GM19099 (cell line): ENCODE data around the gene ITGAV.

ENCODE experiments used
- POLR2A ChIP-seq: IDR thresholded peaks from 3 replicates; pipeline ENCODE4 v1.6.1; 2011; ENCODE audit warnings: low read depth; ENCODE audit not compliant: insufficient read length; ENCODE audit errors: extremely low read depth

The ITGAV gene

DNA sequence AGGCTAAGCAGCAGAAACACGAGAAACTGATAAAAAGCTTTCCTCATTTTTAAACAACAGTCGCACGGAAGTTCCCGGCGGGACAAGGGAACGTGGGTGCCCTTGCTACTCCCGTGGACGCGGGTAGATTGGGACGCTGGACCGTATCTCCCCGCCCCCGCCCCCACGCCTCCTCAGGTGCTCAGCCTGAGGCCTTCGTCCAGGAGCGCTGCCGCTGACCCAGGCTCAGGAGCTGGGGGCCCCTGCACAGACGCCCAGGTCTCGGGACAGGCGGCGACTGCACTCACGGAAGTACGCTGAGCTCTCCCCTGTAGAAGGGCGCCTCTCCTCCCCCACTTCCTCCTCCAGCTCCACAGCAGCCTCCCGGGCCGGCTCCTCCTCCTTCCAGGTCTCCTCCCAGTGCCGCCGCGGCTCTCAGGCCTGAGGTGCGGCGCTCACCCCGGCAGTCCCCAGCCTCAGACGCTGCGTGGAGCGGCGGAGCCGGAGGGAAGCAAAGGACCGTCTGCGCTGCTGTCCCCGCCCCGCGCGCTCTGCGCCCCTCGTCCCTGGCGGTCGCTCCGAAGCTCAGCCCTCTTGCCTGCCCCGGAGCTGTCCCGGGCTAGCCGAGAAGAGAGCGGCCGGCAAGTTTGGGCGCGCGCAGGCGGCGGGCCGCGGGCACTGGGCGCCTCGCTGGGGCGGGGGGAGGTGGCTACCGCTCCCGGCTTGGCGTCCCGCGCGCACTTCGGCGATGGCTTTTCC lies at the start of gene ITGAV:
ITGAV (plus strand) TSS at position 445 of the 738 bp plus-strand sequence; CDS start at position 728, 283 bp downstream.
- TF ChIP-seq POLR2A = peak; percentile 92

DNA sequence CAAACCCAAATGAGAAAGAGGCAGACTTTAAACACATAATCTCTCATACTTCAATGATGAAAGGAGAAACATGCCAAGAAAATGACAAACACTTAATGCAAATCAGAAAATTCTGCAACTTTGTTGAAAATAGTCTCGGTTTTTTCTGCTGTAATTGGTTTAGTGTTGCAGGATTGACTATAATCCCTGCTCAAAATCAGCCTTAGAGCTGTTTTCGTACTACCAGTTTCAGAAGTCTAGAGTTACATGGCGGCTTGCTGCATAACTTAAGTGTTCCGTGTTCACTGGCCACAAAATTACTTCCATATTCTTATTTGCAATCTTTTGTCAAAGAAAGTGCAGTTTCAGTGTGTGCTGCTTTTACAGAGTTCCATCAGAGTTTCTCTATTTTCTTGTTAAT lies 48.9 kb upstream of the ITGAV start:
- TF ChIP-seq POLR2A = no peak

DNA sequence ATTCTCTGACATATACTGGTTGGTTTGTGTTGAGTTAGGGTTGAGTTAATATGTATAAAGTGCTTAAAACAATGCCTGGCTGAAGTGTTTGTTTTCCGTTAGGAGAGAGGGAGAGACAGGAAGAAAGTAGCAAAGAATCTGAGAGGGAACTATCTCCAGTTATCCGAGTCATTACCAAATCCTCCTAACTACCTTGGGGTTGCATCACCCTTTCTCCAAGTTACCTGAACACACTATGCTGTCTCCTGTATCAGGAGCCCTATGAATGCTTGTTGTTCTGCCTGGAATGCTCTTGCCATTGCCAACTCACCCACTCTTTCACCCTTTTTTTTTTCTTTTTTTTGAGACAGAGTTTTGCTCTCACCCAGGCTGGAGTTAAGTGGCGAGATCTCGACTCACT lies 47.9 kb upstream of the ITGAV start:
- TF ChIP-seq POLR2A = no peak

DNA sequence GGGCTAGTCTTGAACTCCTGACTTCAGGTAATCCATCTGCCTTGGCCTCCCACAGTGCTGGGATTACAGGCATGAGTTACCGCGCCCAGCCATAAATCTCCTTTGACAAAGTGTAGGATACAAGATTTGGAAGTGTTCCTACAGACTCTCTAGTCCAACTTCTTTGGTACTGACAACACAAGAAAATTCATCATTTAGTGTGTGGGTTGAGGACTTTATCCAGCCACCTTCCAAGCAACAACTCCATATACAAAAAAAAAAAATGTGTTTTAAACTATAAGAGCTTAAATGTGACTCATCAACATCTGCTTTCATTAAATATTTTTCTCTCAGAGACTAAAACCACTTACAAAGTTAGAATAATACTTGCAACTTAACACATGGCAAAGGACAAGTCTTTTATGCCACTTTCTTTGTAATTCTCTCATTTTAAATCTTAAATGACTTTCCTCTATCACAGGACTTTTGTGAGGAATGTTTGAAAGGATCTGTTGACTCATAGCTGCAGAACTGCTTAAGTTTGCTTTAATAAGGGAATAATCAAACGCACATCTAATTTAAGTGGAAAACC lies 46.2 kb upstream of the ITGAV start:
- TF ChIP-seq POLR2A = no peak

DNA sequence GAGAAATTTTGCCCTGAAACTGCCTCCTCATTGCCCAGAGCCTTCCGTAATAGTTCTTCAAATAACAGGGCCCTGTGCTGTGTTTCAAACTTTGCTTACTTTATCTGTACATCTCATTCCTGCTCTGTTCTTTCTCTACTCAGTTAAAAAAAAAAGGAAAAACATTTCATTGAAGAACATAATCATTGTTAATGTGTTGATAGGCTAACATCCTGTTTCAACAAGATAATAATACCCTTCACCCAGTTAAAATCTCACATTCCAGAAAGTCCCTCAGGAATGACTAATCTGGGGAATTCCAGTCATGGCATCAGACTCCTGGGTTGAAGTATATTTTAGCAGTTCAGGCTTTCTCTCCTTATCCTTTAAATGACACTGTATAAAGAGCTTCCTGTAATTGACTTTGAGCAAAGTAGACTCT lies 45.6 kb upstream of the ITGAV start:
- TF ChIP-seq POLR2A = no peak

DNA sequence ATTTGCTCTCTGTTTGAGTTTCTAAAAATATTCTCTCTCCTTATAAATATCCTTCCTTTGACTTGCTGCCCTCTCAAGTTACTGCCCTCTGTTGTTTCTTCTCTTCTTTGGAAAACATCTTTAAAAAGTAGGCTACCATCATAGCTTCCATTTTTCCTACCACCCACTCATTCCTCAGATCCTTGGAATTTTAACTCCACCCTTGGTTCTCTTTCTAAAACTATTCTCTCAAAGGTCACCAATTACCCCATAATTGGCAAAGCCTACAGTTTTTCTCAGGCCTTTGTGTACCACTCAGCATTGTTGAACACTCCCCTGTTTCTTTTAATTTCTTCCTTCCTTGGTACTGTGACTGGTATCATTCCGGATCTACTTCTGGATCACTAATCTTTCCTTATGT lies 43.0 kb upstream of the ITGAV start:
- TF ChIP-seq POLR2A = no peak

DNA sequence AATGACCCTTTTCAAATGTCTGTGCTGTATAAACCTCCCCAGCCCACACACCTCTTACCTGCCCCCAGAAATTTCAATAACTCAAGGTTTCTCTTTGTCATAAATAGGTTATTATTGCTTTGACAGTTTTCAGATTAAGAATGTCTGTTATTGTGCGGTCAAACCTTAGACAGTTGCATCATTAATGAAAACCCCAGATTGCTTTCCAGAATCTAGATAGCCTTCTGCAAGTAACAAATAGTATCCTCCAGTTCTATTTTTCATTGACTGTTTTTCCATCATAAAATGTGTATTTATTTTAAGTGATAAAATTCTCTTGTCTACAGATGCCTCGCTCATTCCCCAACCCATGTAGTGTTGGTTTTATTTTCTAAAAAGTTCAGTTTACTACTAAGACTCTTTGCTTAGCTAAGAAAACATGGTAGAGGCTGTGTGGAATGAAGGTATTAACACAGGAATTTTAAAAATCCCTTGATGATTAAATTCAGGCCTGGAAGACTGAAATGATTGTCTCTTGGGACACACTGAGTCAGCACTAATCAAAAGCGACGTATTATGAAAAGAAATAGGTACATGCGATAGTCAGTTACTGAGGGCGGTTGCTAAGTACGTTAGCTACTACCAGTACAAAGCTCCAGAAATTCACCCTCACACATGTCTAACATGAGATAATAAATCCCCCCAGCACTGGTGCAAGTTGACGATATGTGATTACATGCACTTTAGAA lies 38.4 kb upstream of the ITGAV start:
- no peak for TF ChIP-seq POLR2A

DNA sequence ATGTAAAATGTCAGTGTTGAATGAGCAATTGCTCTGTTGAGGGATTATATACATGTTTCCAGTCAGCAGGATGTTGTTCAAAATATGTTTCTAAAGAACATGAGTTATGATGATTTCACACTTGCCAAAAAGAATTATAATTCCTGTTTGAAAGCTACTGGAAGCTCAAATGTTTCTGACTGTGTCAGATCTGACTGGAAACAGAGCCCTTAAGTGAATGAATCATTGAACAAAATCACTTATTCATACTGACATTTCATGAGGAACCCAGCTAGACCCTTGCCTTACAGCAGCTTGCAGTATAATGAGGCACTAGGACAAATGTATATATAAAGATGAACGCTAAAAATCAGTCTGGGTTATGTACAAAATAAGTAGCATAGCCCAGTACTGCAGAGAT lies 35.4 kb upstream of the ITGAV start:
- TF ChIP-seq POLR2A = no peak

DNA sequence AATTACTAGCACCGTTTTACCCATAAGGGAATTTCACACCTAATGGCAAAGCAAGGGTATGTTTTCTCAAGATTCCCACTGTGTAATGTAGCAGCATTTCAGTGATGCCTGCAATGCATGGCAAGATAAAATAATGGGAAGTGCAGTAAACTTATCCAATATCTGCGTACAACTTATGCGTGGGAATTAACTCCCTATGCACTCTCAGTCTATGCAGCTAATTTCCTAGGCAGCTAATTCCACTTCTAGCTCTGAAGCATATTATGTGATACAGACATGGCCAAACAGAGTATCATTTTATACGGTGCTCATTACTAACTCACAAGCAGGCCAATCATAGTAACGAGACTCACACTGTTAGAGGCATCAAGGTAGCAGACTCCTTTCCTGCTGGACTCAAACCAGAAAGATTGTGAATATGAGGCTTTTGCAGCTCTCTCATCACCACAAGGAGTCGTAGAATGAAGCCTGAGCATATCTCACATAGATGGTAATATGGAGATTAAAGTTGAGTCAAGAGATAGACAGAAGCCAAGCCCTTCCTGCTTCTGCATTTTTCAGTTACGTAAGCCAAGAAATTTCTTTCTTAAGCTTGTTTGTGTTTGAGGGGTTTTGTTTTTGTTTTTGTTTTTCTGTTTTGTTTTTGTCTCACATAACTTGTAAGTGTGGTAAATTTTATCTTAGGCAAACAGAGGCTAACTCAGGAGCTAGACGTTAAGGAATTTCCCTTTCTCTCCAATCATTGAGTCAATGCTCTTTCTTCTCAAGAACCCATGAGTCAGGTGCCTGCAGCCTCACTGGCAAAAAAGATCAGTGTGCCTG lies 34.8 kb upstream of the ITGAV start:
- TF ChIP-seq POLR2A = no peak

DNA sequence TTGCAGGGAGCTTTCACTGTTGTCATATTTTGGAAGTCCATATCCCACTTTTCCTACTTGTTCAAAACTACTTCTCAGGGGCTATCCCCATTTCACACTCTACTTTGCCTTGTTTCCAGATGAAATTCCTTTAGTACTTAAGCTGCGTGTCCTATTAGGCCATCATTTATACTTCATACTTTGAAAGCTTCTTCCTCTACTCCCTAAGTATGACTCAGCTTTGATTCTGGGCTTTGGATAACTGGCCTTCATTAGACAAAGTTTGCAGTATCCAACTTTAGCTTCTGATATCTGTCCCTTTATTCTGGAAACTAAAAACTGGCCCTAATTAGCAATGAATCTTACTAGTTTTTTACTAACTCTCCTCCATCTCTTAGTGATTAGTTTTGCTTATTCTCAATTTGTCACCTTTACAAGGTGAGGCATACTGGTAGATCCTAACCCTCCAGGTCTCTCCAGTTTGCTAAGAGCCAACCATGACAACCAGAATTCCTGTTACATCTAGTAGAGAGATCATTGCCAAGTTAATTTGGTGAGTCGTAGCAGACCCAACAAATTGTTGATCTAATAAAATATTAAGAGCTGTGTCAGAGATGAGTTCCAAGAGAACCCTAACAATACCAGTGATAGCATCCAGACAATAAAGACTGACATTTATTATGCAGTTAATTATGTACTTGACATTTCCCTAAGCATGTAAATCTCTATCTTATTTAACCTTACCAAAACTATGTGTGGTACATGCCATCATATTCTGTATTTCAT lies 31.2 kb upstream of the ITGAV start:
- no peak for TF ChIP-seq POLR2A

DNA sequence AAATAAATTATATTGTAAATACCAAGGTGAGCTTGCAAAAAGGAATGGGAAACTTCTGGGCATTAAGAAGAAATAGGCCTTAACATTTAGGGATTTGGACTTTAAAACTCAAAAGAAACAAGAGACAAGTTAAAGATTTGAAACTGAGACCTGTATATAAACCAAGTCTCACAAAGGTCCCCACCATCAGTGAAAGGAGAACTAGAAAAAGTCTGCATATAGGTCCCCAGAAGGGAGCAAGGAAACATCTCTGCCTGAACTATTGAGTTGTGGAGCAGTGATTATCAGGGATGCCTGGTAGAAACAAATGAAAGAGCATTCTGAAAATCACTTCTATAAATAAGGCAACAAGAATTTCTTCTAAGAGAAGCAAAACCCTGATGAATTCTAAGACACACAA lies 30.5 kb upstream of the ITGAV start:
- no peak for TF ChIP-seq POLR2A

DNA sequence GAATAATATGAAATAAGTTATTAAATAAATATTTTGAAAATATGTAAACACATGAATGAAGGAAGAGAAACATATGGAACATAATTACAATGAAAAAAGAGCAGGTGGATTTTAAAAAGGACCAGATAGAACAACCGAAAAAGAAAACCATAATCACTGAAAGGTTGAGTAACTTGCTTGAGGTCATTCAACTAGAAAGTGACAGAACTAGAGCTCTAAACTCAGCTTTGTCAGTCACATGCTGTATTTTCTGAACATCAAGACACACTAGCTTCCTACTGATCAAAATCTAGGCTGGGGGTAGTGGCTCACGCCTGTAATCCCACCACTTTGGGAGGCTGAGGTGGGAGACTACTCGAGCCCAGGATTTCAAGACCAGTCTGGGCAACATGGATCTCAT lies 30.0 kb upstream of the ITGAV start:
- TF ChIP-seq POLR2A = no peak

DNA sequence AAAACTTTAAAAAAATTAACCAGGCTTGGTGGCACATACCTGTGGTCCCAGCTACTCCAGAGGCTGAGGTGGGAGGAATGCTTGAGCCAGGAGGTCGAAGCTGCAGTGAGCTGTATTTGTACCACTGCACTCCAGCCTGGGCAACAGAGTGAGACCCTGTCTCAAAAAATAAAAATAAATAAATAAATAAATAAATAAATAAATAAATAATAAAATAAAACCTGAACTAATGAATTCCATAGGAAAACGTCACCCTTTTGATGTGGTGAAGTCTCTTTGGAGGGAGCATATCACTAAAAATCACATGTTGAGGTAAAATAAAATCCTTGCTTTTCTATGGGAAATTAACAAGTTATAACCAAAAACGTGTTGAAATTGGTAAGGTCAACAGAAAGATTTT lies 29.6 kb upstream of the ITGAV start:
- no peak for TF ChIP-seq POLR2A

DNA sequence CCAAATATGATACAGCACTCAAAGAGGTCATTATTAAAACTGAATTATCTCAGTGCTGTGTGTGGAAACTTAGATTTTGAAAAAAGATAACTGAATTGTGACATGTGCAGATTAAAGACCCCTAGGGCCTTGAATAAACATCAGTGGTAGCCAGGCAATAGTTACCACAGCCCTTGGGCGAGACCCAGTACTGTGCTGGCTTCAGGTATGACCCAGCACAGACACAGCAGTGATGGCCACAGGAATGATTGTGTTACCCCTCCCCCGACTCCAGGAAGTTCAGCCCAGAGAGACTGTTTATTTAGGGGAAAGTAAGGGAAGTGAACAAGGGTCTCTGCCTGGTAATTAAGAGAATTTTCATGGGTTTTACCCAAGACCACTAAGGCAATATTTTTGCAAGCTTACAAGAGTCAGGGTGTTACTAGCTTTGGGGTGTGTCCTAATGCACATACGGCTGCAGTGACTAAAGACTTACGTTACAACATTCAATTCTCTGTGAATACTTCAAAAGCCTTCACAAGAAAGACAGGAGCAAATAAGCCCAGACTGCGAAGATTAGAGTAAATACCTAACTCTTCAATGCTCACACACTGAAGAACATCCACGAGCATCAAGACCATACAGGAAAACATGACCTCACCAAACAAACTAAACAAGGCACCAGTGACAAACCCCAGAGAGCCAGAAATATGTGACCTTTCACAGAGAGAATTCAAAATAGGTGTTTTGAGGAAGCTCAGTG lies 28.2 kb upstream of the ITGAV start:
- TF ChIP-seq POLR2A = no peak
